Activated naive CD8-positive, alpha-beta T cell treated with anti-CD3 and anti-CD28 coated beads, Interleukin-2, amount 50 U/mL, for 24 hours (primary cell): ENCODE results near the gene LIPC.

Experiments used
- ATAC-seq: fragments of 150-1000 bp; cut with Tn5 transposase; one replicate; pipeline ENCODE4 v1.10.0; 2021
- DNase-seq: peaks from one replicate; pipeline ENCODE4 v3.0.0; 2021
- H3K27ac Mint-ChIP-seq: one replicate; pipeline ENCODE4 v1.8.0; 2021; ENCODE audit warnings: mild to moderate bottlenecking, mixed read lengths
- H3K27me3 Mint-ChIP-seq: one replicate; pipeline ENCODE4 v1.8.0; 2021; ENCODE audit warnings: mixed read lengths
- H3K36me3 Mint-ChIP-seq: one replicate; pipeline ENCODE4 v1.8.0; 2021; ENCODE audit warnings: low read depth, mixed read lengths
- H3K4me1 Mint-ChIP-seq: one replicate; pipeline ENCODE4 v1.8.0; 2021; ENCODE audit warnings: mixed read lengths
- H3K4me3 Mint-ChIP-seq: one replicate; pipeline ENCODE4 v1.8.0; 2021; ENCODE audit warnings: mild to moderate bottlenecking, moderate library complexity, mixed read lengths
- H3K9me3 Mint-ChIP-seq: one replicate; pipeline ENCODE4 v1.8.0; 2021; ENCODE audit warnings: mixed read lengths

Gene LIPC

GRCh38 chr15:58418135-58418534 is 13.7 kb upstream of the LIPC start:
- Mint-ChIP-seq H3K9me3 (peaks cover 4% of the 10 kb centered on the region), H3K4me3 (no peak overlapping the region), H3K27ac (no peak overlapping the region), H3K4me1 (peaks cover 18% of the 10 kb centered on the region), H3K36me3 (peaks cover 9% of the 10 kb centered on the region), H3K27me3 (no peaks in the 10 kb centered on the region)
- no peak for DNase-seq
- ATAC-seq = no peak

- DNase-seq (no peak), ATAC-seq (no peak)
- Mint-ChIP-seq H3K4me1 (peaks cover 22% of the 10 kb centered on the region), H3K9me3 (peaks cover 4% of the 10 kb centered on the region), H3K27ac (peak overlapping the region; percentile 42), H3K36me3 (peaks cover 9% of the 10 kb centered on the region), H3K4me3 (no peak overlapping the region), H3K27me3 (no peaks in the 10 kb centered on the region)
These were observed 11.8 kb upstream of the LIPC start for GRCh38 chr15:58419803-58420524.

GRCh38 chr15:58420579-58421043 is 11.2 kb upstream of the LIPC start:
- H3K9me3 Mint-ChIP-seq = peaks cover 4% of the 10 kb centered on the region
- no peaks in the 10 kb centered on the region for H3K27me3 Mint-ChIP-seq
- no peak overlapping the region for H3K4me3 Mint-ChIP-seq
- peaks cover 22% of the 10 kb centered on the region for H3K4me1 Mint-ChIP-seq
- H3K36me3 Mint-ChIP-seq = peaks cover 5% of the 10 kb centered on the region
- H3K27ac Mint-ChIP-seq = peak overlapping the region; percentile 42
- DNase-seq = no peak
- ATAC-seq = peak; percentile 52

- ATAC-seq (no peak), DNase-seq (no peak)
- Mint-ChIP-seq H3K4me3 (no peak overlapping the region), H3K27ac (no peak overlapping the region), H3K9me3 (no peaks in the 10 kb centered on the region), H3K36me3 (peaks cover 2% of the 10 kb centered on the region), H3K27me3 (no peaks in the 10 kb centered on the region), H3K4me1 (peaks cover 22% of the 10 kb centered on the region)
These were observed 8.6 kb upstream of the LIPC start for GRCh38 chr15:58423205-58423604.

GRCh38 chr15:58423831-58424608 is 7.8 kb upstream of the LIPC start:
- no peak overlapping the region for H3K4me3 Mint-ChIP-seq
- H3K4me1 Mint-ChIP-seq = peaks cover 22% of the 10 kb centered on the region
- H3K9me3 Mint-ChIP-seq = no peaks in the 10 kb centered on the region
- H3K36me3 Mint-ChIP-seq = peaks cover 2% of the 10 kb centered on the region
- H3K27me3 Mint-ChIP-seq = no peaks in the 10 kb centered on the region
- ATAC-seq (peak; percentile 33), DNase-seq (no peak)
- H3K27ac Mint-ChIP-seq = no peak overlapping the region

GRCh38 chr15:58424722-58425121 is 7.1 kb upstream of the LIPC start:
- peaks cover 2% of the 10 kb centered on the region for H3K36me3 Mint-ChIP-seq
- H3K4me3 Mint-ChIP-seq = no peak overlapping the region
- no peak overlapping the region for H3K27ac Mint-ChIP-seq
- H3K27me3 Mint-ChIP-seq = no peaks in the 10 kb centered on the region
- H3K4me1 Mint-ChIP-seq = peaks cover 22% of the 10 kb centered on the region
- H3K9me3 Mint-ChIP-seq = no peaks in the 10 kb centered on the region
- ATAC-seq (no peak), DNase-seq (no peak)

- Mint-ChIP-seq H3K4me3 (no peak overlapping the region), H3K36me3 (no peaks in the 10 kb centered on the region), H3K9me3 (no peaks in the 10 kb centered on the region), H3K4me1 (peaks cover 18% of the 10 kb centered on the region), H3K27ac (no peak overlapping the region), H3K27me3 (no peaks in the 10 kb centered on the region)
- DNase-seq (no peak), ATAC-seq (no peak)
These were observed 6.6 kb upstream of the LIPC start for GRCh38 chr15:58425185-58425584.

- peaks cover 12% of the 10 kb centered on the region for H3K4me1 Mint-ChIP-seq
- no peaks in the 10 kb centered on the region for H3K9me3 Mint-ChIP-seq
- H3K27ac Mint-ChIP-seq = no peak overlapping the region
- H3K27me3 Mint-ChIP-seq = no peaks in the 10 kb centered on the region
- ATAC-seq (no peak), DNase-seq (no peak)
- H3K4me3 Mint-ChIP-seq = no peak overlapping the region
- no peaks in the 10 kb centered on the region for H3K36me3 Mint-ChIP-seq
These were observed 6.0 kb upstream of the LIPC start for GRCh38 chr15:58425834-58426233.

- Mint-ChIP-seq H3K36me3 (no peaks in the 10 kb centered on the region), H3K9me3 (no peaks in the 10 kb centered on the region), H3K27me3 (no peaks in the 10 kb centered on the region), H3K27ac (no peak overlapping the region), H3K4me3 (no peak overlapping the region), H3K4me1 (peaks cover 6% of the 10 kb centered on the region)
- no peak for ATAC-seq
- no peak for DNase-seq
These were observed 5.3 kb upstream of the LIPC start for GRCh38 chr15:58426501-58426900.

GRCh38 chr15:58427987-58428386 is 3.8 kb upstream of the LIPC start:
- ATAC-seq = no peak
- peak overlapping the region; percentile 12 for H3K27ac Mint-ChIP-seq

GRCh38 chr15:58430224-58430787 is 1.5 kb upstream of the LIPC start:
- no peaks in the 10 kb centered on the region for H3K36me3 Mint-ChIP-seq
- ATAC-seq (no peak), DNase-seq (no peak)
- no peaks in the 10 kb centered on the region for H3K27me3 Mint-ChIP-seq
- H3K27ac Mint-ChIP-seq = no peak overlapping the region
- no peaks in the 10 kb centered on the region for H3K9me3 Mint-ChIP-seq
- no peak overlapping the region for H3K4me3 Mint-ChIP-seq
- H3K4me1 Mint-ChIP-seq = no peaks in the 10 kb centered on the region

More at GRCh38 chr15:58427987-58428386, 3.8 kb upstream of the LIPC start:
- no peaks in the 10 kb centered on the region for H3K36me3 Mint-ChIP-seq
- no peak overlapping the region for H3K4me3 Mint-ChIP-seq
- H3K4me1 Mint-ChIP-seq = peaks cover 4% of the 10 kb centered on the region
- H3K27me3 Mint-ChIP-seq = no peaks in the 10 kb centered on the region
- H3K9me3 Mint-ChIP-seq = no peaks in the 10 kb centered on the region
- DNase-seq = no peak

GRCh38 chr15:58432401-58432800 is 610 bp downstream of the LIPC start:
- ATAC-seq (no peak), DNase-seq (no peak)
- Mint-ChIP-seq H3K4me1 (no peaks in the 10 kb centered on the region), H3K4me3 (no peak overlapping the region), H3K27ac (no peak overlapping the region), H3K9me3 (no peaks in the 10 kb centered on the region), H3K27me3 (no peaks in the 10 kb centered on the region), H3K36me3 (no peaks in the 10 kb centered on the region)

GRCh38 chr15:58433597-58434333 is 2.0 kb downstream of the LIPC start:
- no peaks in the 10 kb centered on the region for H3K4me1 Mint-ChIP-seq
- ATAC-seq (no peak), DNase-seq (no peak)
- no peak overlapping the region for H3K4me3 Mint-ChIP-seq
- H3K9me3 Mint-ChIP-seq = no peaks in the 10 kb centered on the region
- H3K36me3 Mint-ChIP-seq = no peaks in the 10 kb centered on the region
- no peaks in the 10 kb centered on the region for H3K27me3 Mint-ChIP-seq
- no peak overlapping the region for H3K27ac Mint-ChIP-seq

- H3K4me1 Mint-ChIP-seq = peaks cover 5% of the 10 kb centered on the region
- no peak overlapping the region for H3K4me3 Mint-ChIP-seq
These were observed 2.6 kb downstream of the LIPC start for GRCh38 chr15:58434334-58434875.

More at GRCh38 chr15:58434334-58434875, 2.6 kb downstream of the LIPC start:
- no peaks in the 10 kb centered on the region for H3K36me3 Mint-ChIP-seq
- H3K27me3 Mint-ChIP-seq = no peaks in the 10 kb centered on the region
- H3K27ac Mint-ChIP-seq = no peak overlapping the region
- DNase-seq (no peak), ATAC-seq (no peak)
- H3K9me3 Mint-ChIP-seq = no peaks in the 10 kb centered on the region
